IPS-15b (cell line): ENCODE data around the gene SELENOM.

Experiments used
- H3K27me3 ChIP-seq: one replicate; pipeline ENCODE4 v1.6.1; 2013; ENCODE audit warnings: low read length; ENCODE audit not compliant: control insufficient read depth, insufficient read depth
- H3K36me3 ChIP-seq: one replicate; pipeline ENCODE4 v1.6.1; 2013; ENCODE audit warnings: low read length; ENCODE audit not compliant: control insufficient read depth, insufficient read depth
- H3K4me1 ChIP-seq: one replicate; pipeline ENCODE4 v1.6.1; 2013; ENCODE audit warnings: mild to moderate bottlenecking, low read length; ENCODE audit not compliant: control insufficient read depth, insufficient read depth
- H3K4me3 ChIP-seq: one replicate; pipeline ENCODE4 v1.5.1; 2013; ENCODE audit warnings: low read depth, low read length
- H3K9ac ChIP-seq: one replicate; pipeline ENCODE4 v1.6.1; 2013; ENCODE audit warnings: low read depth, mild to moderate bottlenecking, low read length
- H3K9me3 ChIP-seq: one replicate; pipeline ENCODE4 v1.6.1; 2013; ENCODE audit warnings: mild to moderate bottlenecking, low read length; ENCODE audit not compliant: control insufficient read depth, insufficient read depth

Gene SELENOM

DNA sequence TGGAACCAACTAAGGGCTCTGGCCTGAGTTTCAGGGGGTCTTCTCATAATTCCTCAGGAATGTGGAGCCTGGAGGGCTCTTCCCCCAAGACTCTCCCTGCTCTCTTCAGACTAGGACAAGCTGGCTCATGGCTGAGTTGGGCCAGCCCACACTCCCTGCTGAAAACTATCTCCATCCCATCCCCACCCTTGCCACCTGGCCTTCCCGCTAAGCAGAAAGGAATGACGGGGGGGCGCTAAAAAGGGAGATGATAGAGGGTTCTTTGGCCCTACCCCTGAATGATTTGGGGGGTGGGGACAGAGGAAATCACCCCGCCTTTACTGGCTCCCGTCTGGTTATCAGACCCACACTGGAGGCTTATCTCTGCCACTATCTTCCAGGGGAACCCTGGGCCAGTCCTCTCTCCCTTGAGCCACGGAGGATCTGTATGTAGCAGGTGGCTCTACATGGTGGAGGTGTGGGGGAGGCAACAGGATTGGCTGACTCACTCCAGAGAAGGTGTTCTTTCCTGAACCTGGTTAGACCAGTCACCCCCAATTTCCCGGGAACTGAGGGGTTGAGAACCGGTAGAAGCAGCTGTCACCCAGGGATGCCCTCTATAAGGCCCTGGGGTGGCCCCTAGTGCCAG, 20.6 kb downstream of the SELENOM start:
- Histone ChIP-seq H3K4me3 (no peak overlapping the region), H3K27me3 (peaks cover 4% of the 10 kb centered on the region), H3K4me1 (peaks cover 5% of the 10 kb centered on the region), H3K9ac (no peak overlapping the region), H3K36me3 (peaks cover 15% of the 10 kb centered on the region), H3K9me3 (no peaks in the 10 kb centered on the region)

- peak overlapping the region; percentile 75 for H3K4me3 ChIP-seq
- peaks cover 9% of the 10 kb centered on the region for H3K27me3 ChIP-seq
- H3K4me1 ChIP-seq: peaks cover 5% of the 10 kb centered on the region
- H3K9ac ChIP-seq: no peak overlapping the region
- peaks cover 10% of the 10 kb centered on the region for H3K36me3 ChIP-seq
- H3K9me3 ChIP-seq: no peaks in the 10 kb centered on the region
Observed at GRCh38 chr22:31085928-31086327, 21.4 kb downstream of the SELENOM start.

DNA sequence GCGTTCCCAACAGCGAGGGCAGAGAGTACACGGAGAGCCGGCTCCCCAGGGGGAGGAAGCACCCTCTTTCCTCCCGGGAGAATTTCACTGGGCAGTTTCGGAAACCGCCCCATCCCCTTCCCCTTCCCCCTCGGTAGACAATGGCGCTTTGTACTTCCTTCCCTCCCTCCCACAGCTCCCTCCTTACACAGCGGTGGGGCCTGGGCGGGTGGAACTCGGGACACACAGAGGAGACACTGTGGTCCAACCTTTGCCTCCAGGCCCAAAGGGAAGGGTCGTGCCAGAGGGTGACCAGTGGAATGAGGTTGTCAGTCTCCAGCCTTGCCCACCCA, 21.9 kb downstream of the SELENOM start:
- Histone ChIP-seq H3K27me3 (peaks cover 9% of the 10 kb centered on the region), H3K36me3 (peaks cover 10% of the 10 kb centered on the region), H3K4me1 (peaks cover 5% of the 10 kb centered on the region), H3K9me3 (no peaks in the 10 kb centered on the region), H3K4me3 (peak overlapping the region; percentile 75), H3K9ac (peak overlapping the region; percentile 92)

GRCh38 chr22:31084811-31085492, 22.4 kb downstream of the SELENOM start:
- Histone ChIP-seq H3K4me1 (peaks cover 5% of the 10 kb centered on the region), H3K4me3 (peak overlapping the region; percentile 75)

GRCh38 chr22:31083923-31084810, 23.2 kb downstream of the SELENOM start:
- peak overlapping the region; percentile 75 for H3K4me3 ChIP-seq
- H3K27me3 ChIP-seq: peaks cover 9% of the 10 kb centered on the region
- peaks cover 10% of the 10 kb centered on the region for H3K36me3 ChIP-seq
- peaks cover 5% of the 10 kb centered on the region for H3K4me1 ChIP-seq
- peak overlapping the region; percentile 94 for H3K9ac ChIP-seq
- H3K9me3 ChIP-seq: no peaks in the 10 kb centered on the region

More at GRCh38 chr22:31084811-31085492, 22.4 kb downstream of the SELENOM start:
- Histone ChIP-seq H3K27me3 (peaks cover 9% of the 10 kb centered on the region), H3K9ac (peak overlapping the region; percentile 94), H3K9me3 (no peaks in the 10 kb centered on the region), H3K36me3 (peaks cover 10% of the 10 kb centered on the region)

- Histone ChIP-seq H3K4me3 (peak overlapping the region; percentile 75), H3K4me1 (peaks cover 5% of the 10 kb centered on the region), H3K36me3 (peaks cover 6% of the 10 kb centered on the region)
Observed at GRCh38 chr22:31083377-31083768, 24.0 kb downstream of the SELENOM start.

DNA sequence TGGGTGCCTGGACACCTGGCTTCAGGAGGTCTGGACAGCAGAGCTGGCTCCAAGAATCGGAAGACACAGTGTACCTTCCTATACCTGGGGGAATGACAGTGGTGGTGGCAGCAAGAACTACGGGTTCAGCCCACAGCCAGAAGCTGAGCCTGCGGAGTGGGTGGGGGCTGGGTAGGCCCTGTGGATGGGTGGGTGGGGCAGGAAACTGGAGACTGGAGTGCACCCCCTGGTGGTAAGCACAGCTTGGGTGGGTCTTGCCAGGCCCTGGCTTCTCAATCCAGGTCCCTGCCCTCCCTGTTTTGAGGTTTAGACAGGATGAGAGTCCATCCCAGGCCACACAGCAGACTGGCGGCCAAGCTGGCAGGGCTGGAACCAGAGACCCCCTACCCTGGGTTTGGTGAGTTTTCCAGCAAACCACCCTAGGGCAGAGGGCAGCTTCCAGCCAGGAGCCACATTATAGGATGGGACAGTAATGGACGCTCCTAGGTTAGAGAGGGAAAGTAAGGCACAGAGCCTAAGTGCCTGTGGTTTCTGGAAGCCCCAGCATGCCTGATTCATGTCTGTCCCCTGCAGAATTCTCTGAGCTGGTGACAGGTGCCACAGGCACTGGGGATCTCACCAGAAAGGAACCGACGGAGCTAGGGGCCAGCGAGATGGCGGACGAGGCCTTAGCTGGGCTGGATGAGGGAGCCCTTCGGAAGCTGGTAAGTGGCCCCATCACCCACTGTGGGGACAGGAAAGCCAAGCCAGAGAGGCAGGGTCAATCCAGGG, 24.6 kb downstream of the SELENOM start:
- Histone ChIP-seq H3K36me3 (peaks cover 2% of the 10 kb centered on the region), H3K27me3 (peaks cover 9% of the 10 kb centered on the region), H3K9ac (no peak overlapping the region), H3K4me3 (peak overlapping the region; percentile 75), H3K4me1 (peaks cover 5% of the 10 kb centered on the region), H3K9me3 (no peaks in the 10 kb centered on the region)

More at GRCh38 chr22:31083377-31083768, 24.0 kb downstream of the SELENOM start:
- no peak overlapping the region for H3K9ac ChIP-seq
- H3K27me3 ChIP-seq: peaks cover 9% of the 10 kb centered on the region
- H3K9me3 ChIP-seq: no peaks in the 10 kb centered on the region

GRCh38 chr22:31081963-31082605, 25.3 kb downstream of the SELENOM start:
- Histone ChIP-seq H3K9ac (no peak overlapping the region), H3K27me3 (peaks cover 9% of the 10 kb centered on the region), H3K4me1 (peaks cover 5% of the 10 kb centered on the region), H3K36me3 (no peaks in the 10 kb centered on the region), H3K4me3 (peak overlapping the region; percentile 66), H3K9me3 (no peaks in the 10 kb centered on the region)

GRCh38 chr22:31080848-31081649, 26.3 kb downstream of the SELENOM start, which contains the start of gene SMTN:
Gene SMTN, plus strand, starts transcription at chr22:31081318. Its CDS starts 1,941 bp downstream, at chr22:31083259.
- Histone ChIP-seq H3K4me3 (peak within 1 kb of the TSS; percentile 66), H3K9me3 (no peaks in the 10 kb centered on the region), H3K27me3 (peaks cover 9% of the 10 kb centered on the region), H3K4me1 (peaks cover 5% of the 10 kb centered on the region), H3K36me3 (no peaks in the 10 kb centered on the region), H3K9ac (peak within 1 kb of the TSS; percentile 77)

- H3K9me3 ChIP-seq: no peaks in the 10 kb centered on the region
- peak overlapping the region; percentile 66 for H3K4me3 ChIP-seq
- peaks cover 3% of the 10 kb centered on the region for H3K4me1 ChIP-seq
- H3K27me3 ChIP-seq: peaks cover 9% of the 10 kb centered on the region
- no peaks in the 10 kb centered on the region for H3K36me3 ChIP-seq
- H3K9ac ChIP-seq: no peak overlapping the region
Observed at GRCh38 chr22:31080164-31080847, 27.1 kb downstream of the SELENOM start.
